GM12878 (cell line): ENCODE results near the gene PCSK2. TPM values are rescaled to one million over a fixed set of nuclear protein-coding genes. Genes with fewer than 3 reads are reported as not detected.

ENCODE experiments used
- ATAC-seq: fragments of 200-7000 bp; cut with Tn5 transposase; 3 replicates; pipeline ENCODE4 v1.9.1; 2020; ENCODE audit warnings: mild to moderate bottlenecking, moderate library complexity
- BruUV-seq: library from RNA; stranded (reverse); fragments of 400-500 nt; replicated peaks from 2 replicates; lab custom pipeline; 2021; lab: Mats Ljungman, UMichigan
- CTCF ChIA-PET: fragments of 300-600 bp; sonication (Branson Sonifier 250); formaldehyde crosslinking; extraction: SDS; loops from one replicate; lab custom pipeline; 2021; ENCODE audit warnings: inconsistent platforms; lab: Yijun Ruan, JAX
- POLR2A ChIA-PET: fragments of 350-600 bp; formaldehyde crosslinking; extraction: SDS; loops from one replicate; lab custom pipeline; 2021; ENCODE audit warnings: inconsistent platforms; lab: Charles Lee
- RAD21 ChIA-PET: fragments of 300-600 bp; sonication (Branson Sonifier 250); formaldehyde crosslinking; loops from one replicate; lab custom pipeline; 2023; ENCODE audit warnings: antibody characterized with exemption; ENCODE audit not compliant: unreplicated experiment; lab: Charles Lee
- SMC1A ChIA-PET: fragments of 300-600 bp; sonication (Branson Sonifier 250); formaldehyde crosslinking; loops from one replicate; lab custom pipeline; 2023; ENCODE audit not compliant: unreplicated experiment, uncharacterized antibody; lab: Charles Lee
- DNase-seq: peaks from one replicate; pipeline ENCODE4 v3.0.0-alpha.2; 2011; ENCODE audit warnings: low read depth, low spot score
- FAIRE-seq: peaks from 3 replicates; lab custom pipeline; 2011; peaks lifted over from hg19 to GRCh38; lab: Jason Lieb, UNC
- H2AFZ ChIP-seq: 2 replicates; pipeline ENCODE4 v1.6.0; 2011; ENCODE audit warnings: low read depth, low read length, control low read depth; ENCODE audit not compliant: control insufficient read depth
- H3K27ac ChIP-seq: 2 replicates; pipeline ENCODE4 v1.5.1; 2011; ENCODE audit warnings: control low read depth; ENCODE audit not compliant: control insufficient read depth, insufficient read depth
- H3K27me3 ChIP-seq, 2 experiments: replicated peaks in 1 of 2; 2 replicates each; pipeline versions ENCODE4 v1.6.0 to v1.6.1; 2011; ENCODE audit warnings: low read length in 1 of 2; ENCODE audit not compliant: control insufficient read depth in 2 of 2, insufficient read depth in 2 of 2
- H3K36me3 ChIP-seq, 2 experiments: 2 replicates each; pipeline ENCODE4 v1.5.1; 2011; ENCODE audit warnings: low read length in 1 of 2; ENCODE audit not compliant: control insufficient read depth in 2 of 2, insufficient read depth in 2 of 2
- H3K4me1 ChIP-seq: 2 replicates; pipeline ENCODE4 v1.6.1; 2011; ENCODE audit warnings: mild to moderate bottlenecking, low read length, moderate library complexity, mixed read lengths; ENCODE audit not compliant: control insufficient read depth, insufficient read depth
- H3K4me2 ChIP-seq: 2 replicates; pipeline ENCODE4 v1.6.0; 2011; ENCODE audit warnings: control low read depth; ENCODE audit not compliant: control insufficient read depth, insufficient read depth
- H3K4me3 ChIP-seq: fragments of 200-600 bp; sonication (generic); 2 replicates; pipeline ENCODE4 v1.5.1; 2016
- H3K79me2 ChIP-seq: 2 replicates; pipeline ENCODE4 v1.6.0; 2011; ENCODE audit warnings: low read length; ENCODE audit not compliant: control insufficient read depth, insufficient read depth
- H3K9ac ChIP-seq: 2 replicates; pipeline ENCODE4 v1.8.0; 2011; ENCODE audit warnings: low read length, control low read depth, mixed read lengths; ENCODE audit not compliant: control insufficient read depth, insufficient read depth
- H3K9me3 ChIP-seq: replicated peaks from 3 replicates; pipeline ENCODE4 v1.5.1; 2011; ENCODE audit warnings: mild to moderate bottlenecking, low read length; ENCODE audit not compliant: control insufficient read depth, insufficient read depth
- H4K20me1 ChIP-seq: 2 replicates; pipeline ENCODE4 v1.6.0; 2011; ENCODE audit not compliant: control insufficient read depth, insufficient read depth
- FOS ChIP-seq: IDR thresholded peaks from 3 replicates; pipeline ENCODE4 v1.6.1; 2011; ENCODE audit warnings: borderline replicate concordance; ENCODE audit not compliant: insufficient read length; ENCODE audit errors: extremely low read depth
- HDAC6 ChIP-seq: fragments of 200-600 bp; sonication (generic); IDR thresholded peaks from one replicate; pipeline ENCODE4 v1.8.0; 2017; ENCODE audit warnings: antibody characterized with exemption; ENCODE audit not compliant: unreplicated experiment
- MEF2A ChIP-seq: IDR thresholded peaks from 2 replicates; pipeline ENCODE4 v1.6.1; 2011; ENCODE audit warnings: low read depth, mild to moderate bottlenecking, low read length, moderate library complexity; ENCODE audit not compliant: insufficient read depth
- NR2F1 ChIP-seq: fragments of 450-650 bp; conservative IDR thresholded peaks from 2 replicates; pipeline ENCODE4 v1.6.1; 2017; ENCODE audit warnings: mild to moderate bottlenecking
- RAD21 ChIP-seq: IDR thresholded peaks from 2 replicates; pipeline ENCODE4 v1.6.1; 2011; ENCODE audit warnings: mild to moderate bottlenecking, low read depth, low read length, moderate library complexity; ENCODE audit not compliant: insufficient read depth
- SMAD1 ChIP-seq: fragments of 450-650 bp; IDR thresholded peaks from 2 replicates; pipeline ENCODE4 v1.6.1; 2018; ENCODE audit warnings: mild to moderate bottlenecking, low read depth; ENCODE audit not compliant: partially characterized antibody
- TAF1 ChIP-seq: IDR thresholded peaks from 2 replicates; pipeline ENCODE4 v1.6.1; 2011; ENCODE audit warnings: mild to moderate bottlenecking, low read depth, low read length, borderline replicate concordance
- TBL1XR1 ChIP-seq: IDR thresholded peaks from 2 replicates; pipeline ENCODE4 v1.6.1; 2012; ENCODE audit warnings: low read depth, low read length, improper control_type of control experiment
- TCF12 ChIP-seq: IDR thresholded peaks from 2 replicates; pipeline ENCODE4 v1.6.1; 2011; ENCODE audit warnings: low read depth, mild to moderate bottlenecking, low read length
- ZNF24 ChIP-seq: fragments of 450-650 bp; IDR thresholded peaks from 2 replicates; pipeline ENCODE4 v1.6.1; 2017; ENCODE audit warnings: antibody characterized with exemption, mild to moderate bottlenecking
- WGBS: methylation state at CpG from one replicate; pipeline ENCODE4 v1.1.6; 2016; ENCODE audit warnings: low lambda C conversion rate; ENCODE audit not compliant: insufficient replicate concordance, insufficient coverage; ENCODE audit errors: missing lambda C conversion rate; 5-methylcytosine and 5-hydroxymethylcytosine counted together
- in situ Hi-C: fragments of 300-500 bp; cut with MboI; formaldehyde crosslinking; loops from 9 replicates; pipeline ENCODE4 v1.14.3; 2018; ENCODE audit warnings: mixed read lengths
- intact Hi-C: fragments of 100-400 bp; cut with micrococcal nuclease; formaldehyde crosslinking; loops from one replicate; pipeline ENCODE4 v1.14.2; 2022; ENCODE audit not compliant: unreplicated experiment
- polyA plus RNA-seq, 11 experiments: library from polyadenylated mRNA; depleted of rRNA in 4 of 11; unstranded in 6 of 11; stranded (reverse) in 5 of 11; fragments of >200 nt; fragmentation: Nextera tagmentation in 4 of 11; fragmentation: Illumina TruSeq in 1 of 11; extraction: Ambion mirVana in 4 of 11; extraction: Trizol in 1 of 11; gene quantifications; 1 replicate in 1 of 11; 2 replicates in 10 of 11; pipeline versions ENCODE4 v1.2.1 to v1.2.3, GENCODE V29; 2011 to 2016; ENCODE audit warnings: inconsistent platforms in 2 of 11, missing spikeins in 2 of 11, low read depth in 1 of 11
- total RNA-seq, 4 experiments: library from RNA; depleted of rRNA in 3 of 4; stranded (reverse); fragments of >200 nt in 3 of 4; fragmentation: Illumina TruSeq in 1 of 4; extraction: Trizol in 1 of 4; gene quantifications; 2 replicates each; pipeline versions ENCODE4 v1.2.1 to v1.2.3, GENCODE V29; 2013 to 2021
- TF ChIP-seq, protein P1 (sequence below): IDR thresholded peaks from 2 replicates; pipeline ENCODE4 v1.6.1; 2012; ENCODE audit warnings: low read depth, low read length, improper control_type of control experiment
- TF ChIP-seq, protein P2 (sequence below): fragments of 450-650 bp; IDR thresholded peaks from 2 replicates; pipeline ENCODE4 v1.6.1; 2017; ENCODE audit warnings: mild to moderate bottlenecking
- TF ChIP-seq, protein P3 (sequence below): fragments of 150-350 bp; IDR thresholded peaks from 2 replicates; pipeline ENCODE4 v1.6.1; 2014; ENCODE audit warnings: mild to moderate bottlenecking, low read depth, low read length

Gene PCSK2
- total and polyA plus RNA-seq, 10 of the 15 experiments (the other 5 are each of a cell fraction or from before 2014, with no cell fraction given): not detected

DNA sequence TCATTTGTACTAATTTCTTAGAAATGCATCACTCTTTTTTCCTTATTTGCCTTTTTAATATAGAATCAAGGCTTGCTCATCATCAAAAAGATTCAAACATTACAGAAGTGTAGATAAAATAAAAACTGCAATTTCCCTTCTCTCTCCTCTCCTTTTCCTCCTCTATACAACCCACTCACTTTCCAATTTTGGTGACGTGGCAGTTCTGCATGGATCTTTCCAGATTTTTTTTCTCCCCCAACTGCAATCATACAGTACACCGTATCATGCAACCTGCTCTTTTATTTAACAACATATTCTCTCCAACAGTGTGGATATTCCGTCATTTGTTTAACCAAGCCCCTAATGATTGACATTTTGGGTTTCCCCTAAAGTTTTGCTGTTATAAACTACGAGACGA is 163.8 kb downstream of the PCSK2 start:
- BruUV-seq: no TSS peak
- H3K4me2 ChIP-seq: no peak overlapping the region
- H3K27me3 ChIP-seq: no peaks in the 10 kb centered on the region
- no peak overlapping the region for H3K9ac ChIP-seq
- H3K27ac ChIP-seq: no peak overlapping the region
- 13% methylated on average over 5 of the region's 5 CpGs for WGBS
- ATAC-seq (no peak), DNase-seq (no peak), FAIRE-seq (no peak)
- ChIA-PET CTCF (no interaction called here), POLR2A (no interaction called here), RAD21 (no interaction called here), SMC1A (no interaction called here)
- in situ Hi-C loops: no loop called here
- no peaks in the 10 kb centered on the region for H3K36me3 ChIP-seq
- H3K9me3 ChIP-seq: no peaks in the 10 kb centered on the region
- intact Hi-C loops: no loop called here
- no peaks in the 10 kb centered on the region for H3K4me1 ChIP-seq
- no peaks in the 10 kb centered on the region for H4K20me1 ChIP-seq
- H3K79me2 ChIP-seq: no peaks in the 10 kb centered on the region
- H3K4me3 ChIP-seq: no peak overlapping the region
- TF ChIP-seq, protein P1, sequence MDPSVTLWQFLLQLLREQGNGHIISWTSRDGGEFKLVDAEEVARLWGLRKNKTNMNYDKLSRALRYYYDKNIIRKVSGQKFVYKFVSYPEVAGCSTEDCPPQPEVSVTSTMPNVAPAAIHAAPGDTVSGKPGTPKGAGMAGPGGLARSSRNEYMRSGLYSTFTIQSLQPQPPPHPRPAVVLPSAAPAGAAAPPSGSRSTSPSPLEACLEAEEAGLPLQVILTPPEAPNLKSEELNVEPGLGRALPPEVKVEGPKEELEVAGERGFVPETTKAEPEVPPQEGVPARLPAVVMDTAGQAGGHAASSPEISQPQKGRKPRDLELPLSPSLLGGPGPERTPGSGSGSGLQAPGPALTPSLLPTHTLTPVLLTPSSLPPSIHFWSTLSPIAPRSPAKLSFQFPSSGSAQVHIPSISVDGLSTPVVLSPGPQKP: no peak
- TF ChIP-seq ZNF24 (no peak), SMAD1 (no peak), TAF1 (no peak), NR2F1 (no peak), MEF2A (no peak), TCF12 (no peak), RAD21 (no peak), FOS (no peak), HDAC6 (no peak), TBL1XR1 (no peak)
- TF ChIP-seq, protein P2, sequence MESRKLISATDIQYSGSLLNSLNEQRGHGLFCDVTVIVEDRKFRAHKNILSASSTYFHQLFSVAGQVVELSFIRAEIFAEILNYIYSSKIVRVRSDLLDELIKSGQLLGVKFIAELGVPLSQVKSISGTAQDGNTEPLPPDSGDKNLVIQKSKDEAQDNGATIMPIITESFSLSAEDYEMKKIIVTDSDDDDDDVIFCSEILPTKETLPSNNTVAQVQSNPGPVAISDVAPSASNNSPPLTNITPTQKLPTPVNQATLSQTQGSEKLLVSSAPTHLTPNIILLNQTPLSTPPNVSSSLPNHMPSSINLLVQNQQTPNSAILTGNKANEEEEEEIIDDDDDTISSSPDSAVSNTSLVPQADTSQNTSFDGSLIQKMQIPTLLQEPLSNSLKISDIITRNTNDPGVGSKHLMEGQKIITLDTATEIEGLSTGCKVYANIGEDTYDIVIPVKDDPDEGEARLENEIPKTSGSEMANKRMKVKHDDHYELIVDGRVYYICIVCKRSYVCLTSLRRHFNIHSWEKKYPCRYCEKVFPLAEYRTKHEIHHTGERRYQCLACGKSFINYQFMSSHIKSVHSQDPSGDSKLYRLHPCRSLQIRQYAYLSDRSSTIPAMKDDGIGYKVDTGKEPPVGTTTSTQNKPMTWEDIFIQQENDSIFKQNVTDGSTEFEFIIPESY: no peak
- TF ChIP-seq, protein P3, sequence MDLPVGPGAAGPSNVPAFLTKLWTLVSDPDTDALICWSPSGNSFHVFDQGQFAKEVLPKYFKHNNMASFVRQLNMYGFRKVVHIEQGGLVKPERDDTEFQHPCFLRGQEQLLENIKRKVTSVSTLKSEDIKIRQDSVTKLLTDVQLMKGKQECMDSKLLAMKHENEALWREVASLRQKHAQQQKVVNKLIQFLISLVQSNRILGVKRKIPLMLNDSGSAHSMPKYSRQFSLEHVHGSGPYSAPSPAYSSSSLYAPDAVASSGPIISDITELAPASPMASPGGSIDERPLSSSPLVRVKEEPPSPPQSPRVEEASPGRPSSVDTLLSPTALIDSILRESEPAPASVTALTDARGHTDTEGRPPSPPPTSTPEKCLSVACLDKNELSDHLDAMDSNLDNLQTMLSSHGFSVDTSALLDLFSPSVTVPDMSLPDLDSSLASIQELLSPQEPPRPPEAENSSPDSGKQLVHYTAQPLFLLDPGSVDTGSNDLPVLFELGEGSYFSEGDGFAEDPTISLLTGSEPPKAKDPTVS: no peak
- no peak overlapping the region for H2AFZ ChIP-seq
